Right lobe of liver (tissue), 6 donors: ENCODE measurements around the gene LIPG. TPM values are rescaled to one million over a fixed set of nuclear protein-coding genes. Genes with fewer than 3 reads are reported as not detected.
A peak's percentile ranks its signal among the peaks of the same experiment; 100 is the strongest.

Source experiments
- ATAC-seq, 4 donors: fragments of 200-7000 bp; cut with Tn5 transposase; one replicate each; pipeline ENCODE4 v1.9.1; 2020; ENCODE audit warnings: mild to moderate bottlenecking in 4 of 4, moderate library complexity in 4 of 4
- DNase-seq, 3 donors: peaks; one replicate each; pipeline ENCODE4 v3.0.0-alpha.2; 2020
- H3K27ac ChIP-seq, 3 donors: fragments of 200-600 bp; one replicate each; pipeline ENCODE4 v1.8.0; 2022
- H3K27me3 ChIP-seq, 2 donors: fragments of 200-600 bp; one replicate each; pipeline ENCODE4 v1.8.0; 2022
- H3K36me3 ChIP-seq, 4 donors: fragments of 200-600 bp; sonication (generic) in 1 of 4; one replicate each; pipeline versions ENCODE4 v1.5.1 to v1.8.0; 2017 to 2022; ENCODE audit warnings: control low read depth in 1 of 4
- H3K4me1 ChIP-seq, 4 donors: fragments of 200-600 bp; sonication (generic) in 1 of 4; one replicate each; pipeline versions ENCODE4 v1.5.1 to v1.8.0; 2017 to 2022; ENCODE audit warnings: control low read depth in 1 of 4
- H3K4me3 ChIP-seq, 3 donors: fragments of 200-600 bp; one replicate each; pipeline ENCODE4 v1.8.0; 2022
- H3K9me3 ChIP-seq, 4 donors: fragments of 200-600 bp; sonication (generic) in 1 of 4; one replicate each; pipeline versions ENCODE4 v1.5.1 to v1.8.0; 2017 to 2022; ENCODE audit warnings: control low read depth in 1 of 4
- CTCF ChIP-seq, 4 donors: fragments of 200-600 bp in 3 of 4; fragments of 450-650 bp in 1 of 4; IDR thresholded peaks; one replicate each; pipeline versions ENCODE4 v1.5.1 to v1.8.0; 2016 to 2022; ENCODE audit warnings: antibody characterized with exemption in 4 of 4, mild to moderate bottlenecking in 2 of 4
- POLR2A ChIP-seq: fragments of 450-650 bp; IDR thresholded peaks from one replicate; pipeline ENCODE4 v1.6.1; 2017; ENCODE audit warnings: antibody characterized with exemption, mild to moderate bottlenecking
- whole genome bisulfite sequencing: methylation state at CpG from one replicate; pipeline ENCODE4 v1.1.6; 2018; ENCODE audit warnings: low coverage, low lambda C conversion rate; ENCODE audit not compliant: insufficient coverage; ENCODE audit errors: missing lambda C conversion rate; 5-methylcytosine and 5-hydroxymethylcytosine counted together
- intact Hi-C, 2 donors: fragments of 100-400 bp; cut with DNase I; formaldehyde crosslinking; loops; one replicate each; pipeline versions ENCODE4 v1.11.2 to v1.14.1; 2022
- total RNA-seq, 6 experiments: library from RNA; depleted of rRNA in 2 of 6; stranded (reverse); fragments of >200 nt in 2 of 6; fragmentation: NEBNext Ultra II Directional in 3 of 6; extraction: Animal tissue kit (Norgen Biotek cat#: 25700) in 3 of 6; gene quantifications; one replicate each; pipeline versions ENCODE4 v1.1.0 to v1.2.4, GENCODE V29; 2016 to 2023
- donor health status: DM: no; HTN: yes; CAD: no.
- donor health status: DM: no; HTN: no; CAD: no.
- donor health status: DM: no; HTN: no; CAD: no.
- donor health status: DM: no; HTN: yes; CAD: no.
- donor health status: DM: no; HTN: yes; CAD: no.

Gene LIPG
- total RNA-seq, 6 experiments from 2014 or later, result 35.0 to 120 (median 59.1) TPM

GRCh38 chr18:49616618-49617328, 54.9 kb downstream of the LIPG start:
- no peaks in the 10 kb centered on the region for H3K9me3 ChIP-seq
- 79% methylated on average over 4 of the region's 6 CpGs for WGBS
- no peaks in the 10 kb centered on the region for H3K36me3 ChIP-seq
- H3K27me3 ChIP-seq, result no peaks in the 10 kb centered on the region
- DNase-seq, result no peak
- H3K27ac ChIP-seq, result no peak overlapping the region
- H3K4me1 ChIP-seq, result peaks cover 0 to 11% (median 3%) of the 10 kb centered on the region in 4 donors
- TF ChIP-seq POLR2A, result no peak
- ATAC-seq, result no peak
- no peak overlapping the region for H3K4me3 ChIP-seq
- intact Hi-C loops, result no loop called here

- ATAC-seq (no peak), DNase-seq (no peak)
- Histone ChIP-seq H3K27ac (no peak overlapping the region), H3K4me3 (no peak overlapping the region), H3K4me1 (peaks cover 0 to 11% (median 3%) of the 10 kb centered on the region in 4 donors), H3K36me3 (no peaks in the 10 kb centered on the region), H3K9me3 (no peaks in the 10 kb centered on the region), H3K27me3 (no peaks in the 10 kb centered on the region)
- 70% methylated on average over 3 of the region's 3 CpGs for WGBS
- intact Hi-C loops, result no loop called here
- TF ChIP-seq POLR2A (no peak), CTCF (IDR thresholded peaks at IDR 0.05) (no peak)
Observed at GRCh38 chr18:49617329-49617695, 55.5 kb downstream of the LIPG start.

- H3K4me3 ChIP-seq, result no peak overlapping the region
- no peaks in the 10 kb centered on the region for H3K9me3 ChIP-seq
- no peak for DNase-seq
- intact Hi-C loops, result no loop called here
- no peaks in the 10 kb centered on the region for H3K36me3 ChIP-seq
- ATAC-seq, result peak in 1 of 4 donors; percentile 43
- peaks cover 0 to 11% (median 3%) of the 10 kb centered on the region in 4 donors for H3K4me1 ChIP-seq
- no peak for TF ChIP-seq POLR2A
- TF ChIP-seq CTCF (IDR thresholded peaks at IDR 0.05), result no peak
- no peaks in the 10 kb centered on the region for H3K27me3 ChIP-seq
- WGBS, result 73% methylated on average over 2 of the region's 2 CpGs
- no peak overlapping the region for H3K27ac ChIP-seq
Observed at GRCh38 chr18:49617865-49618264, 56.0 kb downstream of the LIPG start.

GRCh38 chr18:49618742-49619681, 57.2 kb downstream of the LIPG start:
- Histone ChIP-seq H3K9me3 (no peaks in the 10 kb centered on the region), H3K4me3 (no peak overlapping the region), H3K36me3 (no peaks in the 10 kb centered on the region), H3K27me3 (no peaks in the 10 kb centered on the region), H3K27ac (no peak overlapping the region), H3K4me1 (peaks cover 0 to 11% (median 3%) of the 10 kb centered on the region in 4 donors)
- TF ChIP-seq CTCF (IDR thresholded peaks at IDR 0.05), result no peak
- TF ChIP-seq POLR2A, result no peak
- DNase-seq (no peak), ATAC-seq (peak; percentile 73 to 81 (median 76))
- intact Hi-C loops, result no loop called here
- WGBS, result 53% methylated on average over 11 of the region's 11 CpGs

GRCh38 chr18:49619801-49620200, 57.9 kb downstream of the LIPG start:
- DNase-seq (no peak), ATAC-seq (no peak)
- no peaks in the 10 kb centered on the region for H3K27me3 ChIP-seq
- H3K9me3 ChIP-seq, result no peaks in the 10 kb centered on the region
- intact Hi-C loops, result loop anchor here (10.0 kb wide), 2 partner anchors 45 to 55 kb away; partner anchors contain the start of gene LIPG (in 1 of the 2)
- no peaks in the 10 kb centered on the region for H3K36me3 ChIP-seq
- H3K4me3 ChIP-seq, result no peak overlapping the region
- 93% methylated on average over 4 of the region's 7 CpGs for WGBS
- TF ChIP-seq CTCF (IDR thresholded peaks at IDR 0.05), result no peak
- no peak overlapping the region for H3K27ac ChIP-seq
- H3K4me1 ChIP-seq, result peaks cover 0 to 14% (median 4%) of the 10 kb centered on the region in 4 donors
